ENCODE measurements around the gene SMARCC2.
"Not testable (repeated sequence)": the region's sequence is repeated elsewhere in the genome, so short reads cannot be mapped to it uniquely, and the experiment has no call there.

The SMARCC2 gene

DNA sequence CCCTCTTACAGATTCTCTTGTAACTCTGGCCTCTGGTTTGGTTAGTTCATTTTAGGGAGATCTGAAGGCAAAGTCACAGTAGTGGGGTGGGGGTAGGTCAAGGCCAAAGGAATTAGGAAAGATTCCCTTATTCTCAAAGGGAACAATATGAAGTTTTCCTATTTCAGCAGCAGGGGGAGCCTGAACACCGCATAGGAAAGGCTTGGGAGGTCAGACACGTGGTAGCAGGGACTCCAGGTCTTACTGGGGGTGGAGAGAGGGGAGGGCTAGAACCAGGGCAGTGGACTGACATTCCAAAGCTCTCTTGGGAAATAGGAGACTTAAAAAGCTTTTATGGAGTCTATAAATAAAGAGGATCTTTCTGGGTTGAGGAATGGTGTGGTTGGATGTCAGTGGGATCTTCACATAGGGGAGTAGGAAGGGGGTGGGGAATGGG, 69.9 kb downstream of the SMARCC2 start:
- ATAC-seq, result no peak

DNA sequence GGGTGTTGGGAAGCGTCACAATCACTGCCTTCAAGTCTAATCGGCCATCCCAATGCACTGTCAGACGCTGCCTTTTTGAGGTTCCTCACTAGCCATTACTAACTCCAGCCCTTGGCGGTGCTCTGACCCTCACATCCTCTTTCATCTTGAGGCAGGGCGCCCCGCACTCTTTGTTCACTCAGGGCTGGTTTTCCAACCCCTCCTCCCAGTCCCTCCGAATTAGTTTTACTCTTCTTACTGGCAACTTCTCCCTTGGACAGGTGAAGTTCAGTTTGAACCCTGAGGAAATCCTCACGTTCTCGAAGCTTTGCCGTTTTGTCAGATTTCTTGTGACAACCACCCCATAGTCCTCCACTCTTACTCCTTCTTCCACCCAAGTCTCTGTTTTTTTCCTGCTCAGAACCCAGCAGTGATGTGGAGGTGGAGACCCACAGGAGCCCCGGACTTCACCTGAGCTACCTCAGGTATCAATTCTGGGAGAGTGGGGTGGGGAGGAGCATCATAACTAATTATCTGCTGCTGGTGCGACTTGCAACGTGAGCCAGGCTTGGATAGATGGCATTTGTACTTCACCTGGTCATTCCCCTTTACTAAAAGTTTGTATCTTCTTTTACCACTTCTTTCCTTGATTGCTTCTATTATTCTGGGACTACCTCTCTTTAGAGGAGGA, 70.5 kb downstream of the SMARCC2 start:
- no peak for ATAC-seq

DNA sequence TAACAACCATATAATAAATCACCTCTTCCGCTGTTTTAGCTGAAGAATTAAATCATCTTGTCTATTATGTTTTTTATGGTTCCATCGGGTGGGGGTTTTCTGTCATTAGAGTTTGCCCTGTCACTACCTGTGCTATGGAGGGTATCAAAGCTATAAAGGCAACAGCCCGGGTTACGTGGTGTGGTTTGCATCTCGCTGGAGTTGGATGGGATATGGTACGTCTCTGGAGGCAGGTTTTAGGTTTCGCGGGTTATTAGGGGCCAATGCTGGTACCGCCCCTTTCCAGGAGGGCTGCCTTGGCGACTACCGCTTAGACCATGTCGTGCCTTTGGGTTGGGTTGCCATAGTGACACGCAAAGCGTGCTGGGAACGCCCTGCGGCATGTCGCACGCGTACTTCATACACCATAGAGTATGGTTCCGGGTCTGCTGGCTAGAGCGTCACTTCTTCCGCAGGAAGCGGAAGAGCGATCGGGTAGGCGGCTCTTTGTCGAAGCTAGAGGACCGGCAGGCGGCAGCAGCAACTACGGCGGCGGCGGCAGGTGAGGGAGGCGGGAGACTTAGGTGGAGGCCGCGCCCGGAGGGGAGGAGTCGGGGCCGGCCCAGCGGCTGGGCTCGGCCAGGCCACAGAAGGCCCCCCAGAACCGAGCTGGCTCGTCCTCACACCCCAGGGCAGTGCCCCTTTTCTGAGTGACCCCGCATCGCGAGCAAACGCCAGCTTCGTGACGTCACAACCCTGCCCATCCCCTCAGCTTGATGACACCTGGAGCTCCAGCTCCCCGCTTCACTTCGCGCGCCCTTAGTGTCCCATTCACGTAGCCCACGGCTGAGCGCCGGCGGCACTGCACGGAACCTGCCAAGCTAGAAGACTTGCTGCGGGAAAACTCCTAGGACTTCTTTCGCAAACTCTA, 71.2 kb downstream of the SMARCC2 start, which contains the start of gene ZC3H10:
Gene ZC3H10 (plus strand): TSS at position 489 of the 910 bp plus-strand sequence. CDS start 2,297 bp downstream, outside the sequence.
- ATAC-seq, result peak; percentile 87 to 90

DNA sequence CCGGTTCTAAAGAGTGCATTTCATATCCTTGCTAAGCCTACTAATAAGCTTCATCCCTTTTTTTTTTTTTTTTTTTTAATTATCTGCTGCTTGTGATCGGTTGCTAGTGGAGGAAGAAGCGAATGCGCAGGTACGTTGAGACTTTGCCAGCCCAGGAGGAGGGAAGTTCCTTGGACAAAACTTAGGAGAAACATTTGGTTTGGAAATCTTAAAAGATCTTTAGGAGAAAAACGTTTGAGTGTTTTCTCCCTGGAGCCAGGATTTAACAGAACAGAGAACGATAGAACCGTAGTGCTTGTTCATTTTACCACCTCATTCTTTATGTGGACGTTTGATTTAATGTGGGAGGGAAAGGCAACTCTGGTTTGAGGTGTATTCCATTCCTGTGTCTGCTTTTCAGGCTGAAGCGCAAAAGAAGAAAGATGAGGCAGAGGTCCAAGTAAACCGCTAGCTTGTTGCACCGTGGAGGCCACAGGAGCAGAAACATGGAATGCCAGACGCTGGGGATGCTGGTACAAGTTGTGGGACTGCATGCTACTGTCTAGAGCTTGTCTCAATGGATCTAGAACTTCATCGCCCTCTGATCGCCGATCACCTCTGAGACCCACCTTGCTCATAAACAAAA, 72.1 kb downstream of the SMARCC2 start:
- not testable (repeated sequence) for ATAC-seq

DNA sequence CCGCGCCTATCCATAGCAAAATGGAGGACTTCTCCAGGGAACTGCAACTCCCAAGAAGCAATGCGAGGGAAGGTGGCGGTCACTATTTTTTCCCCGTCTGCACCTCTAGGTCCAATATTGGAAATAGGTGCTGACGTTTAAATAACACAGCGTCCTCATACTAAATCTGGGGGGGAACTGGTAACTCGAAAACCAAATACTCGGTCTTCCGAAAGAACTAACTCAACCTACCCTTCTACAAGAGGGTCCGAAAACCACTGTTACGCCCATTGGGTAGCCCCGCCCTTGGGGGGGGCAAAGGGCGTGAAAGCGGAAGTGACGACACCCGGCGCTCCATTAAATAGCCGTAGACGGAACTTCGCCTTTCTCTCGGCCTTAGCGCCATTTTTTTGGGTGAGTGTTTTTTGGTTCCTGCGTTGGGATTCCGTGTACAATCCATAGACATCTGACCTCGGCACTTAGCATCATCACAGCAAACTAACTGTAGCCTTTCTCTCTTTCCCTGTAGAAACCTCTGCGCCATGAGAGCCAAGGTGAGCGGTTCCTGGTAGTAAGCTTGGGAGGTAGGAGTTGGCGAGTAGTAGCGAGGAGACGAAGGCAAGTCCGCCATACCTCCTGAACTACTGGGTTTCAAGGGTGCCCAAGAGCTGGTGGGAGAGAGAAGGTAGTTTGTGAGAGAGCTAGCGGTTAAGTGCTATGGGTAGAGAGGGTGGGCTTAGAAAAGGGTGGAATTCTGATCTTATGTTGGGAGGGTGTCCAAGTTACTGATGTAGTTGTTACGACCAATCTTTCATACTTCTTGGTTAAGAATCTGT, 72.8 kb downstream of the SMARCC2 start, which contains the start of gene RPL41:
Gene RPL41 (plus strand): TSS at position 367 of the 815 bp plus-strand sequence.
- peak; percentile 36 to 42 for ATAC-seq

DNA sequence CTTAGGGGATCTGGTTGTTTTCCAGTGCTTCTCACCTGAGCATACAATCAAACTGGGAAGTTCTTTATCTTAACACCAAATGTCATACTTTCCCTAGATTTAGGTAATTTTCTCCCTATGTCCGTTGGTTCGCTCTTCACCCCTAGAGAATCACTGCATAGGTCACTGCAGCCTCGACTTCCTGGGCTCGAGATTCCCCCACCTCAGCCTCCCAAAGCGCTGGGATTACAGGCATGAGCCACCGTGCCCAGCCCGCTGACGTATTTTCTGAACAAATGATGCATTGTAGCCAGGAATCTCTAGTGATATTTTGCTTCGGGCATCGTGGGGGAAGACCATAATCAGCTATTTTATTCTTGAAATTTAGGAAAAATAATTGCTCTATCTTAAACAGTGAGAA, 74.0 kb downstream of the SMARCC2 start:
- no peak for ATAC-seq

DNA sequence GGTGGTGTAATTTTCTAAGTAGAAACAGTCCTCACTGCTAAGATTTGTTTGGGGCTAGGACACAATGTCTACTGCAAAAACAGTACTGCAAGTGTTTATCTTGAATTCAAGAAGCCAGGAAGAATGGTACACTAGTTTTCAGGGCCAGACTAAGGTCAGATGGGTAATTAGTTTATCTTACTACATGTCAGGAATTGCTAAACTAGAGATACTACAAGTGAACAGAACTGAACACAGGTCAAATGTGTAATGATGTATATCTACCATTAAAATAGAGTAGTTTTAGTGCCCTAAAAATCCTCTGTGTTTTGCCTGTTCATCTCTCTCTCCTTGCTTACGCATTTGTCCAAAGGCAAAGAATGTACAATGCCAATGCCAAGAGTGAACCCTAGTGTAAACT, 75.2 kb downstream of the SMARCC2 start:
- ATAC-seq, result no peak
